ENCODE measurements around the gene LUM.
"Not testable (repeated sequence)": the region's sequence is repeated elsewhere in the genome, so short reads cannot be mapped to it uniquely, and the experiment has no call there.

Gene LUM

GRCh38 chr12:91109581-91110310, 1.5 kb downstream of the LUM start:
- no peak for DNase-seq

GRCh38 chr12:91109148-91109564, 2.1 kb downstream of the LUM start:
- DNase-seq = peak; percentile 4

GRCh38 chr12:91108196-91108755, 3.0 kb downstream of the LUM start:
- DNase-seq = no peak

GRCh38 chr12:91106283-91106682, 5.0 kb downstream of the LUM start:
- DNase-seq = no peak

GRCh38 chr12:91105807-91106206, 5.5 kb downstream of the LUM start:
- DNase-seq = no peak

- no peak for DNase-seq
Observed at GRCh38 chr12:91104812-91105466, 6.4 kb downstream of the LUM start.

GRCh38 chr12:91103624-91104023, 7.7 kb downstream of the LUM start:
- no peak for DNase-seq

- DNase-seq = no peak
Observed at GRCh38 chr12:91103101-91103500, 8.2 kb downstream of the LUM start.

- no peak for DNase-seq
Observed at GRCh38 chr12:91100906-91101305, 10.4 kb downstream of the LUM start.

- DNase-seq = no peak
Observed at GRCh38 chr12:91099836-91100235, 11.5 kb downstream of the LUM start.

GRCh38 chr12:91099341-91099740, 12.0 kb downstream of the LUM start:
- no peak for DNase-seq

- DNase-seq = no peak
Observed at GRCh38 chr12:91098941-91099340, 12.4 kb downstream of the LUM start.

- DNase-seq = no peak
Observed at GRCh38 chr12:91098461-91098860, 12.8 kb downstream of the LUM start.

GRCh38 chr12:91094957-91095356, 16.3 kb downstream of the LUM start:
- DNase-seq = no peak

GRCh38 chr12:91094032-91094662, 17.1 kb downstream of the LUM start:
- DNase-seq = no peak

- no peak for DNase-seq
Observed at GRCh38 chr12:91093341-91093740, 18.0 kb downstream of the LUM start.

GRCh38 chr12:91091916-91092715, 19.2 kb downstream of the LUM start:
- no peak for DNase-seq

- not testable (repeated sequence) for DNase-seq
Observed at GRCh38 chr12:91089953-91090352, 21.3 kb downstream of the LUM start.

GRCh38 chr12:91080041-91080440, 31.3 kb downstream of the LUM start:
- no peak for DNase-seq

- DNase-seq = no peak
Observed at GRCh38 chr12:91078501-91078900, 32.8 kb downstream of the LUM start.

- DNase-seq = no peak
Observed at GRCh38 chr12:91077228-91077954, 33.9 kb downstream of the LUM start.

- no peak for DNase-seq
Observed at GRCh38 chr12:91074851-91075250, 36.4 kb downstream of the LUM start.
